ENCODE results near the gene PLXNA2. TPM values are rescaled to one million over a fixed set of nuclear protein-coding genes. Genes with fewer than 3 reads are reported as not detected.

PLXNA2 gene
- total RNA-seq, 2 donors from 2014 or later: 44.5 to 51.6 TPM

DNA sequence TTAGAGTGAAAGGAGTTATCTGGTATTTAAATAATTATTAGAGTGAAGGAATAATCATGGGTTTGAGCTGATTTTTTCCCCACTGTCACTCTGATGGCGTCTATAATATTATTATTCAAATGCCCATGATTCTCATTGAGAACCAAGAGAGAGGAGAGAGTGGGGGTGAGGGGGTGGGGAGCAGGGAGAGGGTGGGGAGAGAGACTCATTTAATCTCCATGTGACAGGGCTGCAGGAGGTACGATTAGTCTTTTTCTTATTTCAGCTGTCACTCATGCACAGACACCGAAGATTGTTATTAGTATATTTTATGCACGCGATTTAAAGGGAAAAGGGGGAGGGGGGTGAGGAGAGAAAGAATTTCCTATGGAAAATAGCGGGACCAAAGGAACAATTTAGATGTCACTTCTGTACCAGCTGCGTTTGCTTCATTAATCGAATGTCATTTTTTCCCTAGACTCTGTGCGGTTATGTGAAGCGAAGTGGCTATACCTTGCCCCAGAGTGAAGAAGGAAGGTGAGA is 19.9 kb downstream of the PLXNA2 start:
- TF ChIP-seq POLR2A (IDR thresholded peaks at IDR 0.05): no peak
- TF ChIP-seq, protein P1, sequence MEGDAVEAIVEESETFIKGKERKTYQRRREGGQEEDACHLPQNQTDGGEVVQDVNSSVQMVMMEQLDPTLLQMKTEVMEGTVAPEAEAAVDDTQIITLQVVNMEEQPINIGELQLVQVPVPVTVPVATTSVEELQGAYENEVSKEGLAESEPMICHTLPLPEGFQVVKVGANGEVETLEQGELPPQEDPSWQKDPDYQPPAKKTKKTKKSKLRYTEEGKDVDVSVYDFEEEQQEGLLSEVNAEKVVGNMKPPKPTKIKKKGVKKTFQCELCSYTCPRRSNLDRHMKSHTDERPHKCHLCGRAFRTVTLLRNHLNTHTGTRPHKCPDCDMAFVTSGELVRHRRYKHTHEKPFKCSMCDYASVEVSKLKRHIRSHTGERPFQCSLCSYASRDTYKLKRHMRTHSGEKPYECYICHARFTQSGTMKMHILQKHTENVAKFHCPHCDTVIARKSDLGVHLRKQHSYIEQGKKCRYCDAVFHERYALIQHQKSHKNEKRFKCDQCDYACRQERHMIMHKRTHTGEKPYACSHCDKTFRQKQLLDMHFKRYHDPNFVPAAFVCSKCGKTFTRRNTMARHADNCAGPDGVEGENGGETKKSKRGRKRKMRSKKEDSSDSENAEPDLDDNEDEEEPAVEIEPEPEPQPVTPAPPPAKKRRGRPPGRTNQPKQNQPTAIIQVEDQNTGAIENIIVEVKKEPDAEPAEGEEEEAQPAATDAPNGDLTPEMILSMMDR (IDR thresholded peaks at IDR 0.05): no peak
- Histone ChIP-seq H3K27ac (no peak overlapping the region), H3K4me3 (no peak overlapping the region), H3K9me3 (no peaks in the 10 kb centered on the region), H3K36me3 (replicated peaks in 1 of 2; ENCODE audit: insufficient read depth in 1 of 2, low read depth in 2 of 2) (no peaks in the 10 kb centered on the region), H3K4me1 (peaks cover 63% of the 10 kb centered on the region), H3K27me3 (no peaks in the 10 kb centered on the region)
- DNase-seq (no peak), ATAC-seq (no peak)
- intact Hi-C loops (cut with DNase I): no loop called here
- WGBS, 2 donors: 76 to 77% methylated on average over 10 of the region's 10 CpGs

GRCh38 chr1:208223136-208223535 is 21.0 kb downstream of the PLXNA2 start:
- H3K9me3 ChIP-seq: no peaks in the 10 kb centered on the region
- TF ChIP-seq POLR2A (IDR thresholded peaks at IDR 0.05): no peak
- TF ChIP-seq, protein P1 (IDR thresholded peaks at IDR 0.05): no peak
- no peak for DNase-seq
- 77 to 82% methylated on average over 8 of the region's 8 CpGs for WGBS, 2 donors
- no peak for ATAC-seq
- H3K36me3 ChIP-seq (replicated peaks in 1 of 2; ENCODE audit: insufficient read depth in 1 of 2, low read depth in 2 of 2): no peaks in the 10 kb centered on the region
- H3K4me1 ChIP-seq: peaks cover 60% of the 10 kb centered on the region
- no peaks in the 10 kb centered on the region for H3K27me3 ChIP-seq
- no peak overlapping the region for H3K4me3 ChIP-seq
- H3K27ac ChIP-seq: no peak overlapping the region
- intact Hi-C loops (cut with DNase I): no loop called here

DNA sequence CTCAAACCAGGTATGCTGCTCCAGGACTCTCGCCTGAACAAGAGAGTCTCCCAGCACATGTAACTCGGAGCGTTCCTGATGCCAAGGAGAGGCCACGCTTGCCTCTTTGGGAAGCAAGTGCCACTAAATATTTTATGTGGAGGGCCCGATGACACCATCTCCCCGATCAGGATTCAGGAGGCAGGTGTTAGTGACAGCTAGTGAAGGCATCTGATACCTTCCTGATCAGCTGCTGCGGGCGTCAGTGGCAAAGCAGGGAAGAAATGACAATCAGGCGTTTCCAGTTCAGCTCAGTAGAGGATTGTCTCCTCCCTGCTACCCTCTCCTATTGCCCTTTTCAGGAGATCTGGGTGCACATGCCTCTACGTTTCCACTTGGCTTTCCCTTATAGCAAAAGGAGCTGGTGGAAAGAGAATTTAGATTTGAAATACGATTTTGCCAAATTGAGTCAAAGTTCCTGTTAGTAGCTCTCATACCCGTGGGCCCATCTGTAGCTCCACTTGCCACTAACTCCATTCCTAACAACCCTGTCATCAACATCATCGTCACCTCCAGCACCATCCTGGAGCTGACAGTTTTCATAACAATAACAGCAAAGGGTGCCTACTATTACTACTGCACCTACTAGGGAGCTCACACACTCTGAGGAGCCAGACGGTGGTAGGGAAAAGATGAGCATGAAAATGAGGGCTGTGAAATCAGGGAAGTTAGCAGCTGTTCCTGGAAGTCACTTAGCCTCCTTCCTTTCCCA is 21.6 kb downstream of the PLXNA2 start:
- no peak for TF ChIP-seq POLR2A (IDR thresholded peaks at IDR 0.05)
- TF ChIP-seq, protein P1 (IDR thresholded peaks at IDR 0.05): no peak
- Histone ChIP-seq H3K4me3 (no peak overlapping the region), H3K9me3 (no peaks in the 10 kb centered on the region), H3K27ac (no peak overlapping the region), H3K27me3 (no peaks in the 10 kb centered on the region), H3K36me3 (replicated peaks in 1 of 2; ENCODE audit: insufficient read depth in 1 of 2, low read depth in 2 of 2) (no peaks in the 10 kb centered on the region), H3K4me1 (peaks cover 54% of the 10 kb centered on the region)
- DNase-seq (no peak), ATAC-seq (no peak)
- 56 to 71% methylated on average over 14 of the region's 14 CpGs for WGBS, 2 donors
- intact Hi-C loops (cut with DNase I): no loop called here

DNA sequence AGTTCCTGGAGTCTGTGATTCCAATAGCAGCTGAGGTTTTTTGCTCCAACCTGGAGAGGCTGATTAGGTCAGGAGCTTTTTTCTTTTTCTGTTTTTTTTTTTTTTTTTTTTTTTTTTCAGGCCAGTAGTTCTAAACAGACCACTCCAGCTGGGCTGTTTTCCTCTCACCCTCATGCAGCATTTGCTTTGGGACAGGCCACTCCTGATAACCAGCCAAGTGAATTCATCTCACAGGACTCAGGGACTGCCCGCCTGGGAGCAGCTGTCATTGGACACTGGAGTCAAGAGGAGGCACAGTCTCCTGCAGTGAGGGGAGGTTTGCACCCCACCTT is 22.9 kb downstream of the PLXNA2 start:
- no peak for TF ChIP-seq POLR2A (IDR thresholded peaks at IDR 0.05)
- TF ChIP-seq, protein P1 (IDR thresholded peaks at IDR 0.05): no peak
- peak in 1 of 4 donors; percentile 28 for DNase-seq
- no peaks in the 10 kb centered on the region for H3K27me3 ChIP-seq
- intact Hi-C loops (cut with DNase I): no loop called here
- peak overlapping the region in 1 of 4 donors; percentile 12 for H3K27ac ChIP-seq
- peaks cover 41% of the 10 kb centered on the region for H3K4me1 ChIP-seq
- H3K4me3 ChIP-seq: no peak overlapping the region
- 50 to 56% methylated on average over 1 of the region's 1 CpG for WGBS, 2 donors
- no peaks in the 10 kb centered on the region for H3K9me3 ChIP-seq
- ATAC-seq: no peak
- peaks cover 0 to 11% of the 10 kb centered on the region in 2 donors for H3K36me3 ChIP-seq (replicated peaks in 1 of 2; ENCODE audit: insufficient read depth in 1 of 2, low read depth in 2 of 2)

Measured in body of pancreas (tissue), 4 donors.